HEK293 (cell line): ENCODE data around the gene PRKCZ.

Source experiments
- CTCF ChIA-PET: fragments of 350-600 bp; formaldehyde crosslinking; extraction: SDS; loops from one replicate; lab custom pipeline; 2021; ENCODE audit warnings: antibody characterized with exemption; lab: Yijun Ruan, JAX
- POLR2A ChIA-PET: fragments of 300-600 bp; formaldehyde crosslinking; extraction: SDS; loops from one replicate; lab custom pipeline; 2020; ENCODE audit warnings: antibody characterized with exemption, inconsistent platforms; lab: Yijun Ruan, JAX
- H3K27ac ChIP-seq: fragments of 200-500 bp; sonication (Bioruptor generic); 2 replicates; pipeline ENCODE4 v1.5.1; 2014; ENCODE audit warnings: low read depth, low read length, control low read depth, inconsistent platforms; ENCODE audit errors: extremely low read depth
- H3K36me3 ChIP-seq, 2 experiments: fragments of 200-500 bp in 1 of 2; sonication (Bioruptor generic) in 1 of 2; 1 replicate in 1 of 2; 2 replicates in 1 of 2; pipeline ENCODE4 v1.5.1; 2014 to 2017; ENCODE audit warnings: inconsistent platforms in 2 of 2, low read length in 2 of 2; ENCODE audit not compliant: control insufficient read depth in 2 of 2, insufficient read depth in 1 of 2
- H3K4me1 ChIP-seq: fragments of 200-500 bp; sonication (Bioruptor generic); 2 replicates; pipeline ENCODE4 v1.5.1; 2014; ENCODE audit warnings: mild to moderate bottlenecking, low read length, inconsistent platforms; ENCODE audit not compliant: control insufficient read depth, insufficient read depth
- H3K4me3 ChIP-seq: 2 replicates; pipeline ENCODE4 v1.5.1; 2011; ENCODE audit warnings: low read depth, mild to moderate bottlenecking, control low read depth, low read length, moderate library complexity
- H3K9me3 ChIP-seq: fragments of 200-500 bp; sonication (Bioruptor generic); 2 replicates; pipeline ENCODE4 v1.5.1; 2014; ENCODE audit warnings: low read depth, low read length, inconsistent platforms; ENCODE audit not compliant: control insufficient read depth, insufficient read depth
- BCL11A ChIP-seq: fragments of 450-650 bp; formaldehyde crosslinking; IDR thresholded peaks from 2 replicates; pipeline ENCODE4 v1.5.1; 2016; ENCODE audit warnings: low read depth, missing biosample characterization, missing genetic modification characterization
- MYNN ChIP-seq: fragments of 450-650 bp; formaldehyde crosslinking; IDR thresholded peaks from 2 replicates; pipeline ENCODE4 v1.5.1; 2016; ENCODE audit warnings: missing biosample characterization, missing genetic modification characterization, borderline replicate concordance
- PRDM1 ChIP-seq: fragments of 450-650 bp; formaldehyde crosslinking; IDR thresholded peaks from 2 replicates; pipeline ENCODE4; 2016; ENCODE audit warnings: missing biosample characterization, missing genetic modification characterization
- SP7 ChIP-seq: fragments of 450-650 bp; formaldehyde crosslinking; IDR thresholded peaks from 2 replicates; pipeline ENCODE4 v1.5.1; 2016; ENCODE audit warnings: missing biosample characterization, missing genetic modification characterization
- ZFP69B ChIP-seq: fragments of 450-650 bp; formaldehyde crosslinking; IDR thresholded peaks from 2 replicates; pipeline ENCODE4 v1.5.1; 2016; ENCODE audit warnings: missing biosample characterization, missing genetic modification characterization
- ZNF121 ChIP-seq: fragments of 450-650 bp; formaldehyde crosslinking; IDR thresholded peaks from 2 replicates; pipeline ENCODE4 v1.5.1; 2016; ENCODE audit warnings: missing biosample characterization, missing genetic modification characterization
- ZNF214 ChIP-seq: fragments of 450-650 bp; formaldehyde crosslinking; IDR thresholded peaks from 2 replicates; pipeline ENCODE4 v1.5.1; 2017; ENCODE audit warnings: missing biosample characterization, mild to moderate bottlenecking, missing genetic modification characterization, borderline replicate concordance
- ZNF274 ChIP-seq, 2 experiments: fragments of 200-500 bp in 1 of 2; fragments of 450-650 bp in 1 of 2; sonication (Bioruptor generic) in 1 of 2; formaldehyde crosslinking in 1 of 2; IDR thresholded peaks; 2 replicates each; pipeline versions ENCODE4 v1.5.1 to v1.6.1; 2014 to 2016; ENCODE audit warnings: borderline replicate concordance in 1 of 2, inconsistent platforms in 1 of 2, low read length in 1 of 2, missing biosample characterization in 1 of 2, missing genetic modification characterization in 1 of 2
- ZNF37A ChIP-seq: fragments of 450-650 bp; IDR thresholded peaks from 2 replicates; pipeline ENCODE4 v1.5.1; 2018; ENCODE audit warnings: missing biosample characterization, missing genetic modification characterization
- ZNF549 ChIP-seq: fragments of 450-650 bp; IDR thresholded peaks from 2 replicates; pipeline ENCODE4 v1.5.1; 2018; ENCODE audit warnings: missing biosample characterization, missing genetic modification characterization, mild to moderate bottlenecking, inconsistent platforms, moderate library complexity
- ZNF701 ChIP-seq: fragments of 450-650 bp; formaldehyde crosslinking; IDR thresholded peaks from 2 replicates; pipeline ENCODE4 v1.5.1; 2016; ENCODE audit warnings: missing biosample characterization, missing genetic modification characterization
- ZNF777 ChIP-seq: fragments of 450-650 bp; formaldehyde crosslinking; IDR thresholded peaks from 2 replicates; pipeline ENCODE4 v1.5.1; 2017; ENCODE audit warnings: missing biosample characterization, missing genetic modification characterization, borderline replicate concordance
- TF ChIP-seq, protein P1 (sequence below): fragments of 450-650 bp; formaldehyde crosslinking; IDR thresholded peaks from 2 replicates; pipeline ENCODE4 v1.5.1; 2017; ENCODE audit warnings: missing biosample characterization, missing genetic modification characterization
- TF ChIP-seq, protein P2 (sequence below): fragments of 450-650 bp; formaldehyde crosslinking; IDR thresholded peaks from 2 replicates; pipeline ENCODE4 v1.5.1; 2016; ENCODE audit warnings: missing biosample characterization, missing genetic modification characterization
- TF ChIP-seq, protein P3 (sequence below): fragments of 450-650 bp; formaldehyde crosslinking; IDR thresholded peaks from 2 replicates; pipeline ENCODE4; 2016; ENCODE audit warnings: missing biosample characterization, missing genetic modification characterization
- TF ChIP-seq, protein P4 (sequence below): fragments of 450-650 bp; formaldehyde crosslinking; IDR thresholded peaks from 2 replicates; pipeline ENCODE4 v1.5.1; 2017; ENCODE audit warnings: missing biosample characterization, missing genetic modification characterization
- TF ChIP-seq, protein P5 (sequence below): IDR thresholded peaks from 2 replicates; pipeline ENCODE4 v1.6.1; 2011; ENCODE audit warnings: mild to moderate bottlenecking, low read depth, low read length, borderline replicate concordance
- TF ChIP-seq, protein P6 (sequence below): fragments of 450-650 bp; formaldehyde crosslinking; IDR thresholded peaks from 2 replicates; pipeline ENCODE4 v1.5.1; 2016; ENCODE audit warnings: missing biosample characterization, missing genetic modification characterization
- TF ChIP-seq, protein P7 (sequence below): fragments of 450-650 bp; formaldehyde crosslinking; conservative IDR thresholded peaks from 2 replicates; pipeline ENCODE4 v1.5.1; 2016; ENCODE audit warnings: low read depth, missing biosample characterization, missing genetic modification characterization

Gene PRKCZ

DNA sequence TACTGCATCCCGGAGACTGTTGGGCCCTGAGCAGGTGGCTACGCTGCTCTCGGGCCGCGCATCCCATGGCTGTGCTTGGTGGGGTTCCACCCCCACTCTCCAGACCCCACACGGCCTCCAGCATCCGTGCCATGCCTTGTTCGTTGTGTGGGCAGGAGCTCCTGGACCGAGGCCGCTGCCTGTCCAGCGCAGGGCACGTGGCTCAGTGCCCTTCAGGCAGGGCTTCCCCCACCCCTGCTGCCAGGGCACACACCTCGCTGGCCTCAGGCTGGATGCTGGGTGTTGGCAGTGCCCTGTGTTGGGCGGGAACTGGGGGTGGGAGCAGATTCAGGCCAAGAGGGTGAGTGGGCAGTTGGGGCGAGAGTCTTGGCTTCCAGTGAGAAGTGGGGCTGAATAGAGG, 9.9 kb downstream of the PRKCZ start:
- H3K27ac ChIP-seq: no peak overlapping the region
- CTCF ChIA-PET: interaction anchor here (0.7 kb wide), 1 partner anchor 400 kb away, joined by 3 read pairs; no protein-coding TSS in a partner anchor
- H3K4me1 ChIP-seq: no peaks in the 10 kb centered on the region
- H3K4me3 ChIP-seq: no peak overlapping the region
- TF ChIP-seq, protein P1, sequence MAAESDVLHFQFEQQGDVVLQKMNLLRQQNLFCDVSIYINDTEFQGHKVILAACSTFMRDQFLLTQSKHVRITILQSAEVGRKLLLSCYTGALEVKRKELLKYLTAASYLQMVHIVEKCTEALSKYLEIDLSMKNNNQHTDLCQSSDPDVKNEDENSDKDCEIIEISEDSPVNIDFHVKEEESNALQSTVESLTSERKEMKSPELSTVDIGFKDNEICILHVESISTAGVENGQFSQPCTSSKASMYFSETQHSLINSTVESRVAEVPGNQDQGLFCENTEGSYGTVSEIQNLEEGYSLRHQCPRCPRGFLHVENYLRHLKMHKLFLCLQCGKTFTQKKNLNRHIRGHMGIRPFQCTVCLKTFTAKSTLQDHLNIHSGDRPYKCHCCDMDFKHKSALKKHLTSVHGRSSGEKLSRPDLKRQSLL: no peak
- no peak for TF ChIP-seq MYNN (tag by site-specific recombination)
- POLR2A ChIA-PET: no interaction called here
- H3K36me3 ChIP-seq: peaks cover 12 to 81% of the 10 kb centered on the region in 2 experiments; a peak in 2 of 3 replicates
- H3K9me3 ChIP-seq: no peaks in the 10 kb centered on the region

DNA sequence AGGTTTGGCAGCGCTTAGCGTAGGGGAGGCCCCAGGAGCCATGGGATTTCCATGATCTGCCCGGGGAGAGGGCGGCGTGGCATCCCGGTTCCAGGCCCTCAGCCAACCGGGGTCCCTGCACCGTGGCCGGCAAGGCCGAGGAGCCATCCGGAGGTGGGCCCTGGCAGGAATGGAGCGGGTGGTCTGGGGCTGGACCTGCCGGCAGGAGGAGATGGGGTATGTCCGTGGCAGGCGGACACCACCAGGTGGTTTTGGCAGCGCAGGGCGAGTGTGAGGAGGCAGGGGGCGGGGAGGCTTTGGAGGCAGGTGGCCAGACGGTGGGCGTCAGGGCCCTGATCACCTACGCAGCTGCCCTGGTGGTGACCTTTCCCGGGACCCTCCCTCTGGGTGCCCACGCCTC, 10.3 kb downstream of the PRKCZ start:
- Histone ChIP-seq H3K27ac (no peak overlapping the region), H3K4me3 (no peak overlapping the region), H3K4me1 (no peaks in the 10 kb centered on the region), H3K9me3 (no peaks in the 10 kb centered on the region), H3K36me3 (peaks cover 12 to 79% of the 10 kb centered on the region in 2 experiments; a peak in 2 of 3 replicates)
- POLR2A ChIA-PET: no interaction called here
- CTCF ChIA-PET: no interaction called here
- TF ChIP-seq ZNF121 (tag by site-specific recombination) (no peak), ZNF37A (tag by site-specific recombination) (no peak), ZNF701 (tag by site-specific recombination) (no peak), BCL11A (tag by site-specific recombination) (no peak), ZFP69B (tag by site-specific recombination) (no peak), PRDM1 (no peak), ZNF777 (tag by site-specific recombination) (no peak), ZNF549 (tag by site-specific recombination) (no peak), SP7 (tag by site-specific recombination) (no peak), ZNF274 (IDR thresholded peaks at IDR 0.05; ENCODE audit: low read length) (no peak), ZNF274 (tag by site-specific recombination; IDR thresholded peaks at IDR 0.05; ENCODE audit: borderline replicate concordance) (no peak), ZNF214 (tag by site-specific recombination) (no peak)
- TF ChIP-seq, protein P2, sequence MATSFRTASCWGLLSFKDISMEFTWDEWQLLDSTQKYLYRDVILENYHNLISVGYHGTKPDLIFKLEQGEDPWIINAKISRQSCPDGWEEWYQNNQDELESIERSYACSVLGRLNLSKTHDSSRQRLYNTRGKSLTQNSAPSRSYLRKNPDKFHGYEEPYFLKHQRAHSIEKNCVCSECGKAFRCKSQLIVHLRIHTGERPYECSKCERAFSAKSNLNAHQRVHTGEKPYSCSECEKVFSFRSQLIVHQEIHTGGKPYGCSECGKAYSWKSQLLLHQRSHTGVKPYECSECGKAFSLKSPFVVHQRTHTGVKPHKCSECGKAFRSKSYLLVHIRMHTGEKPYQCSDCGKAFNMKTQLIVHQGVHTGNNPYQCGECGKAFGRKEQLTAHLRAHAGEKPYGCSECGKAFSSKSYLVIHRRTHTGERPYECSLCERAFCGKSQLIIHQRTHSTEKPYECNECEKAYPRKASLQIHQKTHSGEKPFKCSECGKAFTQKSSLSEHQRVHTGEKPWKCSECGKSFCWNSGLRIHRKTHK (tag by site-specific recombination): no peak
- TF ChIP-seq, protein P3, sequence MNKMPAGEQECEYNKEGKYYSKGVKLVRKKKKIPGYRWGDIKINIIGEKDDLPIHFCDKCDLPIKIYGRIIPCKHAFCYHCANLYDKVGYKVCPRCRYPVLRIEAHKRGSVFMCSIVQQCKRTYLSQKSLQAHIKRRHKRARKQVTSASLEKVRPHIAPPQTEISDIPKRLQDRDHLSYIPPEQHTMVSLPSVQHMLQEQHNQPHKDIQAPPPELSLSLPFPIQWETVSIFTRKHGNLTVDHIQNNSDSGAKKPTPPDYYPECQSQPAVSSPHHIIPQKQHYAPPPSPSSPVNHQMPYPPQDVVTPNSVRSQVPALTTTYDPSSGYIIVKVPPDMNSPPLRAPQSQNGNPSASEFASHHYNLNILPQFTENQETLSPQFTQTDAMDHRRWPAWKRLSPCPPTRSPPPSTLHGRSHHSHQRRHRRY: no peak
- TF ChIP-seq, protein P4, sequence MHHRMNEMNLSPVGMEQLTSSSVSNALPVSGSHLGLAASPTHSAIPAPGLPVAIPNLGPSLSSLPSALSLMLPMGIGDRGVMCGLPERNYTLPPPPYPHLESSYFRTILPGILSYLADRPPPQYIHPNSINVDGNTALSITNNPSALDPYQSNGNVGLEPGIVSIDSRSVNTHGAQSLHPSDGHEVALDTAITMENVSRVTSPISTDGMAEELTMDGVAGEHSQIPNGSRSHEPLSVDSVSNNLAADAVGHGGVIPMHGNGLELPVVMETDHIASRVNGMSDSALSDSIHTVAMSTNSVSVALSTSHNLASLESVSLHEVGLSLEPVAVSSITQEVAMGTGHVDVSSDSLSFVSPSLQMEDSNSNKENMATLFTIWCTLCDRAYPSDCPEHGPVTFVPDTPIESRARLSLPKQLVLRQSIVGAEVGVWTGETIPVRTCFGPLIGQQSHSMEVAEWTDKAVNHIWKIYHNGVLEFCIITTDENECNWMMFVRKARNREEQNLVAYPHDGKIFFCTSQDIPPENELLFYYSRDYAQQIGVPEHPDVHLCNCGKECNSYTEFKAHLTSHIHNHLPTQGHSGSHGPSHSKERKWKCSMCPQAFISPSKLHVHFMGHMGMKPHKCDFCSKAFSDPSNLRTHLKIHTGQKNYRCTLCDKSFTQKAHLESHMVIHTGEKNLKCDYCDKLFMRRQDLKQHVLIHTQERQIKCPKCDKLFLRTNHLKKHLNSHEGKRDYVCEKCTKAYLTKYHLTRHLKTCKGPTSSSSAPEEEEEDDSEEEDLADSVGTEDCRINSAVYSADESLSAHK (tag by site-specific recombination): no peak
- TF ChIP-seq, protein P5, sequence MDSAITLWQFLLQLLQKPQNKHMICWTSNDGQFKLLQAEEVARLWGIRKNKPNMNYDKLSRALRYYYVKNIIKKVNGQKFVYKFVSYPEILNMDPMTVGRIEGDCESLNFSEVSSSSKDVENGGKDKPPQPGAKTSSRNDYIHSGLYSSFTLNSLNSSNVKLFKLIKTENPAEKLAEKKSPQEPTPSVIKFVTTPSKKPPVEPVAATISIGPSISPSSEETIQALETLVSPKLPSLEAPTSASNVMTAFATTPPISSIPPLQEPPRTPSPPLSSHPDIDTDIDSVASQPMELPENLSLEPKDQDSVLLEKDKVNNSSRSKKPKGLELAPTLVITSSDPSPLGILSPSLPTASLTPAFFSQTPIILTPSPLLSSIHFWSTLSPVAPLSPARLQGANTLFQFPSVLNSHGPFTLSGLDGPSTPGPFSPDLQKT: no peak
- TF ChIP-seq, protein P6, sequence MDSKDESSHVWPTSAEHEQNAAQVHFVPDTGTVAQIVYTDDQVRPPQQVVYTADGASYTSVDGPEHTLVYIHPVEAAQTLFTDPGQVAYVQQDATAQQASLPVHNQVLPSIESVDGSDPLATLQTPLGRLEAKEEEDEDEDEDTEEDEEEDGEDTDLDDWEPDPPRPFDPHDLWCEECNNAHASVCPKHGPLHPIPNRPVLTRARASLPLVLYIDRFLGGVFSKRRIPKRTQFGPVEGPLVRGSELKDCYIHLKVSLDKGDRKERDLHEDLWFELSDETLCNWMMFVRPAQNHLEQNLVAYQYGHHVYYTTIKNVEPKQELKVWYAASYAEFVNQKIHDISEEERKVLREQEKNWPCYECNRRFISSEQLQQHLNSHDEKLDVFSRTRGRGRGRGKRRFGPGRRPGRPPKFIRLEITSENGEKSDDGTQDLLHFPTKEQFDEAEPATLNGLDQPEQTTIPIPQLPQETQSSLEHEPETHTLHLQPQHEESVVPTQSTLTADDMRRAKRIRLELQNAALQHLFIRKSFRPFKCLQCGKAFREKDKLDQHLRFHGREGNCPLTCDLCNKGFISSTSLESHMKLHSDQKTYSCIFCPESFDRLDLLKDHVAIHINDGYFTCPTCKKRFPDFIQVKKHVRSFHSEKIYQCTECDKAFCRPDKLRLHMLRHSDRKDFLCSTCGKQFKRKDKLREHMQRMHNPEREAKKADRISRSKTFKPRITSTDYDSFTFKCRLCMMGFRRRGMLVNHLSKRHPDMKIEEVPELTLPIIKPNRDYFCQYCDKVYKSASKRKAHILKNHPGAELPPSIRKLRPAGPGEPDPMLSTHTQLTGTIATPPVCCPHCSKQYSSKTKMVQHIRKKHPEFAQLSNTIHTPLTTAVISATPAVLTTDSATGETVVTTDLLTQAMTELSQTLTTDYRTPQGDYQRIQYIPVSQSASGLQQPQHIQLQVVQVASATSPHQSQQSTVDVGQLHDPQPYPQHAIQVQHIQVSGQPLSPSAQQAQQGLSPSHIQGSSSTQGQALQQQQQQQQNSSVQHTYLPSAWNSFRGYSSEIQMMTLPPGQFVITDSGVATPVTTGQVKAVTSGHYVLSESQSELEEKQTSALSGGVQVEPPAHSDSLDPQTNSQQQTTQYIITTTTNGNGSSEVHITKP (tag by site-specific recombination): no peak
- TF ChIP-seq, protein P7, sequence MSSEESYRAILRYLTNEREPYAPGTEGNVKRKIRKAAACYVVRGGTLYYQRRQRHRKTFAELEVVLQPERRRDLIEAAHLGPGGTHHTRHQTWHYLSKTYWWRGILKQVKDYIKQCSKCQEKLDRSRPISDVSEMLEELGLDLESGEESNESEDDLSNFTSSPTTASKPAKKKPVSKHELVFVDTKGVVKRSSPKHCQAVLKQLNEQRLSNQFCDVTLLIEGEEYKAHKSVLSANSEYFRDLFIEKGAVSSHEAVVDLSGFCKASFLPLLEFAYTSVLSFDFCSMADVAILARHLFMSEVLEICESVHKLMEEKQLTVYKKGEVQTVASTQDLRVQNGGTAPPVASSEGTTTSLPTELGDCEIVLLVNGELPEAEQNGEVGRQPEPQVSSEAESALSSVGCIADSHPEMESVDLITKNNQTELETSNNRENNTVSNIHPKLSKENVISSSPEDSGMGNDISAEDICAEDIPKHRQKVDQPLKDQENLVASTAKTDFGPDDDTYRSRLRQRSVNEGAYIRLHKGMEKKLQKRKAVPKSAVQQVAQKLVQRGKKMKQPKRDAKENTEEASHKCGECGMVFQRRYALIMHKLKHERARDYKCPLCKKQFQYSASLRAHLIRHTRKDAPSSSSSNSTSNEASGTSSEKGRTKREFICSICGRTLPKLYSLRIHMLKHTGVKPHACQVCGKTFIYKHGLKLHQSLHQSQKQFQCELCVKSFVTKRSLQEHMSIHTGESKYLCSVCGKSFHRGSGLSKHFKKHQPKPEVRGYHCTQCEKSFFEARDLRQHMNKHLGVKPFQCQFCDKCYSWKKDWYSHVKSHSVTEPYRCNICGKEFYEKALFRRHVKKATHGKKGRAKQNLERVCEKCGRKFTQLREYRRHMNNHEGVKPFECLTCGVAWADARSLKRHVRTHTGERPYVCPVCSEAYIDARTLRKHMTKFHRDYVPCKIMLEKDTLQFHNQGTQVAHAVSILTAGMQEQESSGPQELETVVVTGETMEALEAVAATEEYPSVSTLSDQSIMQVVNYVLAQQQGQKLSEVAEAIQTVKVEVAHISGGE (tag by site-specific recombination): no peak
